ENCODE measurements around the gene PGC. TPM values are rescaled to one million over a fixed set of nuclear protein-coding genes. Genes with fewer than 3 reads are reported as not detected.

Gene PGC
- total and polyA plus RNA-seq, 2 of the 8 experiments (the other 6 are each of a cell fraction or from before 2014, with no cell fraction given): 0.09 TPM; not detected in 1

GRCh38 chr6:41787219-41787917 lies 40.2 kb upstream of the PGC start, which contains the start of gene TOMM6 (continued):
- TF ChIP-seq, protein P1, sequence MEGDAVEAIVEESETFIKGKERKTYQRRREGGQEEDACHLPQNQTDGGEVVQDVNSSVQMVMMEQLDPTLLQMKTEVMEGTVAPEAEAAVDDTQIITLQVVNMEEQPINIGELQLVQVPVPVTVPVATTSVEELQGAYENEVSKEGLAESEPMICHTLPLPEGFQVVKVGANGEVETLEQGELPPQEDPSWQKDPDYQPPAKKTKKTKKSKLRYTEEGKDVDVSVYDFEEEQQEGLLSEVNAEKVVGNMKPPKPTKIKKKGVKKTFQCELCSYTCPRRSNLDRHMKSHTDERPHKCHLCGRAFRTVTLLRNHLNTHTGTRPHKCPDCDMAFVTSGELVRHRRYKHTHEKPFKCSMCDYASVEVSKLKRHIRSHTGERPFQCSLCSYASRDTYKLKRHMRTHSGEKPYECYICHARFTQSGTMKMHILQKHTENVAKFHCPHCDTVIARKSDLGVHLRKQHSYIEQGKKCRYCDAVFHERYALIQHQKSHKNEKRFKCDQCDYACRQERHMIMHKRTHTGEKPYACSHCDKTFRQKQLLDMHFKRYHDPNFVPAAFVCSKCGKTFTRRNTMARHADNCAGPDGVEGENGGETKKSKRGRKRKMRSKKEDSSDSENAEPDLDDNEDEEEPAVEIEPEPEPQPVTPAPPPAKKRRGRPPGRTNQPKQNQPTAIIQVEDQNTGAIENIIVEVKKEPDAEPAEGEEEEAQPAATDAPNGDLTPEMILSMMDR (IDR thresholded peaks at IDR 0.05; ENCODE audit: control extremely low read depth in 1 of 3, insufficient read depth in 1 of 3, low read depth in 1 of 3, low read length in 3 of 3): peak; percentile 90 to 92 (median 90)

All from H1 (cell line).